ENCODE measurements around the gene PI4KB. TPM values are rescaled to one million over a fixed set of nuclear protein-coding genes. Genes with fewer than 3 reads are reported as not detected.

PI4KB gene
- total RNA-seq, 3 donors from 2014 or later, result 57.9 to 77.2 (median 58.9) TPM

DNA sequence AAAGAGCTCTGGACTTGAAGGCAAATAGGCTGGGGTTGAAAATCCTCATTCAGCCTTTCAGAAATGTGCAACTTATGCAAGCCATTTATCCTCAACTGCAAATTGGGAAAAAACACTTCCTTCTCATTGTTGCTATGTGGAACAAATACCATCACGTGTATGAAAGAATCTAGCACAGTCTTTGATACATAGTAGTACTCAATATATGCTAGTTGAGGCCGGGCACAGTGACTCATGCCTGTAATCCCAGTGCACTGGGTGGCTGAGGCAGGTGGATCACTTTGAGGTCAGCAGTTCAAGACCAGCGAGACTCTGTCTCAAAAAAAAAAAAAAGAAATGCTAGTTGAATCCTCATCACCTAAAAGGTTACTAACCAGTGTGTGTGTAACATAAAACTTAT is 8.2 kb downstream of the PI4KB start:
- intact Hi-C loops (cut with DNase I, micrococcal nuclease), result no loop called here
- H3K4me1 ChIP-seq (ENCODE audit: low read depth), result no peaks in the 10 kb centered on the region
- ATAC-seq, result no peak
- no peaks in the 10 kb centered on the region for H3K9me3 ChIP-seq
- TF ChIP-seq CTCF (IDR thresholded peaks at IDR 0.05), result no peak
- H3K4me3 ChIP-seq, result no peak overlapping the region
- no peak for DNase-seq
- H3K36me3 ChIP-seq (ENCODE audit: low read depth), result peaks cover 6% of the 10 kb centered on the region

GRCh38 chr1:151315565-151316235 is 11.5 kb downstream of the PI4KB start:
- peaks cover 6% of the 10 kb centered on the region for H3K36me3 ChIP-seq (ENCODE audit: low read depth)
- intact Hi-C loops (cut with DNase I, micrococcal nuclease), result no loop called here

GRCh38 chr1:151314137-151314875 is 12.9 kb downstream of the PI4KB start:
- no peak for TF ChIP-seq CTCF (IDR thresholded peaks at IDR 0.05)
- Histone ChIP-seq H3K9me3 (no peaks in the 10 kb centered on the region), H3K36me3 (ENCODE audit: low read depth) (peaks cover 6% of the 10 kb centered on the region), H3K4me3 (no peak overlapping the region), H3K4me1 (ENCODE audit: low read depth) (peaks cover 7% of the 10 kb centered on the region)
- DNase-seq (peak; percentile 38 to 63 (median 52)), ATAC-seq (peak; percentile 19)
- intact Hi-C loops (cut with DNase I, micrococcal nuclease), result no loop called here

More at GRCh38 chr1:151315565-151316235, 11.5 kb downstream of the PI4KB start:
- ATAC-seq, result no peak
- Histone ChIP-seq H3K4me3 (no peak overlapping the region), H3K4me1 (ENCODE audit: low read depth) (peaks cover 7% of the 10 kb centered on the region), H3K9me3 (no peaks in the 10 kb centered on the region)
- no peak for DNase-seq
- TF ChIP-seq CTCF (IDR thresholded peaks at IDR 0.05), result no peak

DNA sequence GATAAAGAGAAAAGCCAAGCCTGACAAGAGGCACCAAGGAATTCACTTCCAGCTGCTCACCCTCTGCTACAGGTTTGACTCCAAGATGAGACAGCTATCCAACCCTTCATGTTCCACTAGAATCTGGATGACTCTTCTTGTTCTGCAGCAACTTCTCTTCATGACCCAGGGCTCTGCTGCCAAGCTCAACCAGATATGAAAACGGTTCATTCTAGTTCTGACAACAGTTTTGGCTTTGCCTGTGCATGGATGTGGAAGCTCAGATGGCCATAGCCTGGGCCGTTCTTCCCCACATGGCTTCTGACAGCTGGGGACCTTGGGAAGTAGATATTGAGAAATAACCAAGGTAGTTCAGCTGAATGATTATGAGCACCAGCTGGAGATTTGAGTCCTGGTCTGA is 13.7 kb downstream of the PI4KB start:
- H3K9me3 ChIP-seq, result no peaks in the 10 kb centered on the region
- ATAC-seq (no peak), DNase-seq (no peak)
- H3K4me1 ChIP-seq (ENCODE audit: low read depth), result peaks cover 7% of the 10 kb centered on the region
- H3K4me3 ChIP-seq, result no peak overlapping the region
- TF ChIP-seq CTCF (IDR thresholded peaks at IDR 0.05), result no peak
- peaks cover 6% of the 10 kb centered on the region for H3K36me3 ChIP-seq (ENCODE audit: low read depth)
- intact Hi-C loops (cut with DNase I, micrococcal nuclease), result no loop called here

DNA sequence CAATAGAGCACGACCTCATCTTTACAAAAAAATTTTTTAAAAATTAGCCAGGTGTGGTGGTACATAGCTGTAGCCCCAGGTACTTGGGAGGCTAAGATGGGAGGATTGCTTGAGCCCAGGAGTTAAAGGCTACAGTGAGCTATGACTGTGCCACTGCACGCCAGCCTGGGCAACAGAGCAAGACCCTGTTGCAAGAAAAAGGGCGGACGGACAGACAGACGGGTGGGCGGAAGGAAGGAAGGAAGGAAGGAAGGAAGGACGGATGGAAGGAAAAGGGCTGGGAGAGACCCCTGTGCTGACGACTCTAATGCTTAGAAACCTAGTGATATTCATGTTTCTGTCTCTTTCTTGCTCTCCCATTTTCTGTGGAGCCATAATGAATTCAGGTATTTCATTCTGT is 14.4 kb downstream of the PI4KB start:
- Histone ChIP-seq H3K4me3 (no peak overlapping the region), H3K9me3 (no peaks in the 10 kb centered on the region), H3K36me3 (ENCODE audit: low read depth) (peaks cover 6% of the 10 kb centered on the region), H3K4me1 (ENCODE audit: low read depth) (peaks cover 7% of the 10 kb centered on the region)
- no peak for TF ChIP-seq CTCF (IDR thresholded peaks at IDR 0.05)
- intact Hi-C loops (cut with DNase I, micrococcal nuclease), result no loop called here
- DNase-seq, result no peak
- no peak for ATAC-seq

All from mucosa of descending colon (tissue), 3 donors.